AG04450 (cell line): ENCODE data around the gene LHX4. TPM values are rescaled to one million over a fixed set of nuclear protein-coding genes. Genes with fewer than 3 reads are reported as not detected.

ENCODE experiments used
- CTCF ChIA-PET: fragments of 300-600, 350-600 bp; formaldehyde crosslinking; extraction: SDS; loops from one replicate; lab custom pipeline; 2022; ENCODE audit warnings: antibody characterized with exemption, inconsistent platforms; lab: Charles Lee
- POLR2A ChIA-PET: fragments of 350-600 bp; formaldehyde crosslinking; extraction: SDS; loops from one replicate; lab custom pipeline; 2021; ENCODE audit warnings: antibody characterized with exemption, inconsistent platforms; lab: Yijun Ruan, JAX
- DNase-seq: peaks from one replicate; pipeline ENCODE4 v3.0.0-alpha.2; 2011; ENCODE audit warnings: low read depth, low spot score
- H3K27ac ChIP-seq: one replicate; pipeline ENCODE4 v1.5.1; 2012; ENCODE audit warnings: low read depth, low read length, control low read depth
- H3K27me3 ChIP-seq: one replicate; pipeline ENCODE4 v1.6.0; 2012; ENCODE audit warnings: low read length; ENCODE audit not compliant: control insufficient read depth, insufficient read depth
- H3K4me3 ChIP-seq: 2 replicates; pipeline ENCODE4 v1.5.1; 2011; ENCODE audit warnings: mild to moderate bottlenecking, low read depth, low read length, control low read depth
- H3K9me3 ChIP-seq: 2 replicates; pipeline ENCODE4 v1.5.1; 2012; ENCODE audit warnings: low read length; ENCODE audit not compliant: control insufficient read depth, insufficient read depth
- polyA plus RNA-seq: library from polyadenylated mRNA; depleted of rRNA; stranded (reverse); fragments of >200 nt; gene quantifications from 2 replicates; pipeline ENCODE4 v1.2.3, GENCODE V29; 2011
- TF ChIP-seq, protein P1 (sequence below): IDR thresholded peaks from 2 replicates; pipeline ENCODE4 v1.5.1; 2011; ENCODE audit warnings: low read depth, low read length, control low read depth, inconsistent platforms

Gene LHX4
- polyA plus RNA-seq, 1 experiment = 0.10 TPM

DNA sequence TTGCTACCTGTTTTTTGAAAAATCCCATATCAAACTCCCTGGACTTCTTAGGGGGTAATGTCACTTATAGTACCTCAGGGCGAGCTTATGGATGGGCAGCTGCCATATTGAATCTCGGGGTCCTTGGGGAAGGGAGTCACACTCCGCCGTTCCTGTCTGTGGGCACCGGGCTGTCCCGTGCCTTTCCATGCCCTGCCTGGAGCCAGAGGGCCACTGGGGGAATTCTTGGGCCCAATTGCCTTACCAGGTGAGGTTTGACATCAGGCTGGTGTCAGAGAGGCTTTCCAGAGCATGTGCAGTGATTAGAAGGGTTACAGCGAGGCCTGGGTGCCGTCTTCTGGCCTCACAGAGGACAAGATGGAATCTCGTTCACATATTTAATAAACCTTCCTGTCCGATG lies 46.6 kb upstream of the LHX4 start:
- TF ChIP-seq, protein P1, sequence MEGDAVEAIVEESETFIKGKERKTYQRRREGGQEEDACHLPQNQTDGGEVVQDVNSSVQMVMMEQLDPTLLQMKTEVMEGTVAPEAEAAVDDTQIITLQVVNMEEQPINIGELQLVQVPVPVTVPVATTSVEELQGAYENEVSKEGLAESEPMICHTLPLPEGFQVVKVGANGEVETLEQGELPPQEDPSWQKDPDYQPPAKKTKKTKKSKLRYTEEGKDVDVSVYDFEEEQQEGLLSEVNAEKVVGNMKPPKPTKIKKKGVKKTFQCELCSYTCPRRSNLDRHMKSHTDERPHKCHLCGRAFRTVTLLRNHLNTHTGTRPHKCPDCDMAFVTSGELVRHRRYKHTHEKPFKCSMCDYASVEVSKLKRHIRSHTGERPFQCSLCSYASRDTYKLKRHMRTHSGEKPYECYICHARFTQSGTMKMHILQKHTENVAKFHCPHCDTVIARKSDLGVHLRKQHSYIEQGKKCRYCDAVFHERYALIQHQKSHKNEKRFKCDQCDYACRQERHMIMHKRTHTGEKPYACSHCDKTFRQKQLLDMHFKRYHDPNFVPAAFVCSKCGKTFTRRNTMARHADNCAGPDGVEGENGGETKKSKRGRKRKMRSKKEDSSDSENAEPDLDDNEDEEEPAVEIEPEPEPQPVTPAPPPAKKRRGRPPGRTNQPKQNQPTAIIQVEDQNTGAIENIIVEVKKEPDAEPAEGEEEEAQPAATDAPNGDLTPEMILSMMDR = no peak
- CTCF ChIA-PET = no interaction called here
- Histone ChIP-seq H3K27ac (no peak overlapping the region), H3K9me3 (no peaks in the 10 kb centered on the region; the same call in 1 of the 2 replicates), H3K4me3 (no peak overlapping the region), H3K27me3 (no peaks in the 10 kb centered on the region)
- POLR2A ChIA-PET = no interaction called here
- DNase-seq = no peak

DNA sequence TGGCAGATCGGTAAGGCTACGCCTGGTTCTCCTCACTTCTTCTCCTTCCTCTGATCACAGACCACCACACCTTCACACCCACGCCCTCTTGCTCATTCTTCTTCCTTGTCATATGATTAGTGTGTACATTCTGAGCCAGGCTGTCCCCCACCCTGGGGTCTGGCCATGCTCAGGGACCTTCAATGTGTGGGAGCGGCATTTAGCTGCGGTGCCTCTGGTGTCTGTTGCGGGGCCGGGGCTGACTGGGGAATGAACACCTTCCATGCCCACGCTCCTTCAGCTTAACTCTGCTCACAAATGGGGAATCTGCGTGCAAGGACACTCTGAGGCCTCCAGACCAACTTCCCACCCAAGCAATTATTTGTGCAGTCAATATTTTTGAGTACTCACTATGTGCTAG lies 46.0 kb upstream of the LHX4 start:
- no peaks in the 10 kb centered on the region for H3K27me3 ChIP-seq
- CTCF ChIA-PET = interaction anchor here (1.0 kb wide), 1 partner anchor 316 kb away, joined by 3 read pairs; no protein-coding TSS in a partner anchor
- no peak overlapping the region for H3K27ac ChIP-seq
- TF ChIP-seq, protein P1 = no peak
- H3K9me3 ChIP-seq = no peaks in the 10 kb centered on the region; the same call in 1 of the 2 replicates
- H3K4me3 ChIP-seq = no peak overlapping the region
- POLR2A ChIA-PET = no interaction called here
- DNase-seq = no peak

DNA sequence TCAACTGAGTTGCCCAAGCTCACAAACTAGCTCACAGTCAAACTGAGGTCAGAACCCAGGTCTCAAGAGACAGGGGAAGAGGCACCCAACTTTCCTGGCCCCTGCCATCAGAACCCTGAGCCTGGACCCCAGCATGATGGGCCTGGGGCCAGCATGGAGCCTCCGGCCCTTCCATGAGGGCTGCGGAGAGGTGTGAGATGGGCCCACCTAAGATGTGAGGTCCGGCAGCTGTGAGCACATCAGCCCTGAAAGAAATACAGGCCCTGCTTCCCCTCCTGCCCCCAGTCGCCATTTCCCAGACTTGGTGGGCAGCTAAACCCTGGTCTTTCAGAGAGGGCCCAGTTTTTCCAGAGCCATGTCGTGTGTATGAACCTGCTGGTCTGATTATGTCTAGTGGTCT lies 44.8 kb upstream of the LHX4 start:
- H3K27ac ChIP-seq = no peak overlapping the region
- H3K9me3 ChIP-seq = no peaks in the 10 kb centered on the region; the same call in 1 of the 2 replicates
- TF ChIP-seq, protein P1 = no peak
- no peaks in the 10 kb centered on the region for H3K27me3 ChIP-seq
- no peak for DNase-seq
- POLR2A ChIA-PET = no interaction called here
- CTCF ChIA-PET = no interaction called here
- no peak overlapping the region for H3K4me3 ChIP-seq

DNA sequence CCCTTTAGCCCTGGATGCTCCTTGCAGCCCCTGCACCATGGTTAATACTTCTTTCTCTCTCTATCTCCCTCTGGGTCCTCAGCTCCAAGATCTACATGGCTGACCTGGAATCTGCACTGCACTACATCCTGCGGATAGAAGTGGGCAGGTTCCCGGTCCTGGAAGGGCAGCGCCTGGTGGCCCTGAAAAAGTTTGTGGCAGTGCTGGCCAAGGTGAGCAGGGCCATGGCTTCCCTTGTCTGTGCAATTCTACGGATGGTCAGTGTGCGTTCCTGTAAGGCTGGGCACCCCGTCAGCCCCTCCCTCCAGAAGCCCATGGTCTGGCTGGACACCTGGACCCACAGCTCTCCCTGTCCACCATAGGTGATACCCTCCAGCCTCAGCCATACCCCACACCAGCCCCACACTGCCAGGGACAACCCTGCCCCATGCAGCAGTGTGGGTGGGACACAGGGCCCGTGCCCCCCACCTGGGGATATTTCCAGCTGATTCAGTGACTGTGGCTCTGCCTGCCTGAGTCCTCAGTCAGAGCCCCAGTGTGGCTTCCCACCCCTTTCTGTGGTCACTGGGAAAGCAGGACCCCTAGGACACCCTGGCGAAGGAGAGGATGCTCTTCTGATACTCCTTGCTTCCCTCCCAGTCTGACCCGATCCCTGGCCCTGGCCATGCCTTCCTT lies 44.0 kb upstream of the LHX4 start:
- Histone ChIP-seq H3K27ac (no peak overlapping the region), H3K4me3 (no peak overlapping the region), H3K27me3 (no peaks in the 10 kb centered on the region), H3K9me3 (no peaks in the 10 kb centered on the region; the same call in 1 of the 2 replicates)
- DNase-seq = no peak
- POLR2A ChIA-PET = no interaction called here
- CTCF ChIA-PET = interaction anchor here (1.5 kb wide), 1 partner anchor 12 kb away, joined by 3 read pairs; no protein-coding TSS in a partner anchor
- TF ChIP-seq, protein P1 = no peak

DNA sequence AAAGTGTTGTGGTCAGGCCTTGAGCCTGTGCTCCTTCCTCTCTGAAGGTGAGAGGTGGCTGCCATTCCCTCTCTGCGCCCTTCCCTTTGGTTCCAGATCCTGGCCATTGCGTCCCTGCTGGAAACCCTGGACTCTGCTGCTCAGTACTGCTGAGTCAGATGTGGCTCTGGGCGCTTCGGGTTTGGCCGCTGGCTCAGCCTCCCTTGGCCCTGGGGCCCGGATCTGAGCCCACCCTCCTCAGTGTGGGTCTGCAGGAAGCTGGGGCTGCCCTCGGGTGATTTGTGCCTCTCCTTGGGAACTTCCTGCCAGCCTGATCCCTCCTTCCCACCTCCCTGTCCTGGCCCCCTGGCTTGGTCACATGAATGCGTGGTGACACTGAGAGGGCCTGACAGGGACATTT lies 43.2 kb upstream of the LHX4 start:
- Histone ChIP-seq H3K27me3 (no peaks in the 10 kb centered on the region), H3K9me3 (no peaks in the 10 kb centered on the region; the same call in 1 of the 2 replicates), H3K4me3 (no peak overlapping the region), H3K27ac (peak overlapping the region; percentile 31)
- TF ChIP-seq, protein P1 = no peak
- CTCF ChIA-PET = interaction anchor here (0.6 to 1.8 kb wide), 3 partner anchors 11 to 296 kb away, joined by 3 to 6 read pairs (median 3); no protein-coding TSS in a partner anchor
- POLR2A ChIA-PET = no interaction called here
- DNase-seq = no peak
